NCI-H2171 (cell line): ENCODE measurements around the gene IFFO2.

Experiments
- DNase-seq: peaks from one replicate; lab custom pipeline; 2025; lab: John Stamatoyannopoulos, UW

The IFFO2 gene

DNA sequence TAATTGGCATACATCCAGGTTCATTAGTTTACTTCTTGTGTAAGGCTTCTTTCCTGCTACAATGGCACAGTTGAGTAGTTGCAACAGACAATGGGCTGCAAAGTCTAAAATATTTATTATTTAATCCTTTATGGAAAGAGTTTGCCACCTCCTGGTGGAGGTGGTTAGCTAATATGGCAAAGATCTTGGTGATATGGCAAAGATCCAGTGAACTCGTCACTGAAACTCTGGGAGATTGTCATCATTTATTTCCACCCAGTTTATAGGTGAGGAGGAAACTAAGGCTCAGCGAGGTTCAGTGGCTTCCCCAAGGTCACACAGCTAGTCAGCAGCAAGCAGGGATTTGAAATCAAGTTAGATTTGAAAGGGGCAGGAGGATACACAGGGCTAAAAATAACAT lies 16.1 kb upstream of the IFFO2 start:
- DNase-seq: peak; percentile 5

DNA sequence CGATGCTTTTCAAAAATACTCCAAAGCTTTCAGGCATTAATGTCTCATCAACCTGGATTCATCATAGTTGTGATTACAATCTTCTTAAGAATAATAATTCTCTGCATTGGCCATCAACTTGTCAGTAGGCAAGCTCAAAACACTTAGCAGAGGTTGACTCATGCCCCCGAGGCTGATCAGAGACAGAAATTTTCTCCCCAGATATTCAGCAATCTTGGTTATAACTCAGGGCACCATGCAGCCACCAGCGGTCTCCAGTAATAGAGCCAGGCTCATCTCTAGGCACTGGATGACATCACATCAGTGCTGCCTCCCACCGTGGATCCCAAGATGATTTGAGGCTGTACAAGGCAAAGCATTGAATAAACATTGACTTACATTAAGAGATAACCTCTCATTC lies 14.3 kb upstream of the IFFO2 start:
- DNase-seq: no peak

DNA sequence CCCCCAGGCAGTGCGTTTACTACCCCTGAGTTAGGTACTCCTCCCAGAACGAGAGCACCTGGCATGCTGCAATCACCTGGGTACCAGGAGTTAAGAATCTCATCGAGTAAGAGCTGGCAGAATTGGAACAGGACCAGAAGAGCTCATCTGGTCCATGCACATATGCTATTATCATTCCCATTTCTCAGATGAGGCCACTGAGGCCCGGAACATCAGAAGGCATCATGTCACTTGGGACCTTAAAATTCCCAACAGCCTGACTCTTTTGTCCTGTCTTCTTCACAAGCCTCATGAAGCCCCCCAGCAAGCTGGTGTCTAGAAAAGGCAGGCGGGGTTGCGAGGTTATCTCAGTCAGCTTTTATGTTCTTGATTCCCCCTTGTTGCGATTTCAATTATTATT lies 13.9 kb upstream of the IFFO2 start:
- DNase-seq: no peak

DNA sequence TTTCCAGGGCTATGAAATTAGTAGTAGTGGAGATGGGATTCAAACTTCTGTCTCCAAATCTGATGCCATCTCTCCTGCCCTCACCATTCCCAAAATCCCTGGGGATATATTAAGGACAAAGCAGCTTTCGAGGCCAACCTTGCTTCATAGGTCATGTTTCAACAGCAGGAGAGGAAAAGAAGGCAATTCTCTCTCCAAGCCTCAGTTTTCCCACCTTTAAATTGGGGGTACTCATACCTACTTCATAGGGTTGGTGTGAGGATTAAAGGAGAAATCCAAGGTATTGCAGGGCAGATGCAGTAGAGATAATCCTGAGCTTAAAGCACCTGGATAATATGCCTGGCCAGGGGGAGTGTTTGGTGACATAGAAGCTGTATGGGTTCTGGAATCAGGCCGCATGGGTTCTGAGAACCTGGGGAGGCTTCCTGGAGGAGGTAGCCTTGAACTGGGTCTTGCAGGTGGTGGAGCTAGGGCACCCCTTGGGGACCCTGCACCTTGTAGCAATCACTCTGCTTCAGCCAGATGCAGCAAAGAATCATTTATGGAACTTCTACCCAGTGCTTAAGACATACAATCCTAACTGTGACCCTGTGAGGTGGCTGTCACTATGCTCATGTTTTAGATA lies 10.7 kb upstream of the IFFO2 start:
- DNase-seq: no peak

DNA sequence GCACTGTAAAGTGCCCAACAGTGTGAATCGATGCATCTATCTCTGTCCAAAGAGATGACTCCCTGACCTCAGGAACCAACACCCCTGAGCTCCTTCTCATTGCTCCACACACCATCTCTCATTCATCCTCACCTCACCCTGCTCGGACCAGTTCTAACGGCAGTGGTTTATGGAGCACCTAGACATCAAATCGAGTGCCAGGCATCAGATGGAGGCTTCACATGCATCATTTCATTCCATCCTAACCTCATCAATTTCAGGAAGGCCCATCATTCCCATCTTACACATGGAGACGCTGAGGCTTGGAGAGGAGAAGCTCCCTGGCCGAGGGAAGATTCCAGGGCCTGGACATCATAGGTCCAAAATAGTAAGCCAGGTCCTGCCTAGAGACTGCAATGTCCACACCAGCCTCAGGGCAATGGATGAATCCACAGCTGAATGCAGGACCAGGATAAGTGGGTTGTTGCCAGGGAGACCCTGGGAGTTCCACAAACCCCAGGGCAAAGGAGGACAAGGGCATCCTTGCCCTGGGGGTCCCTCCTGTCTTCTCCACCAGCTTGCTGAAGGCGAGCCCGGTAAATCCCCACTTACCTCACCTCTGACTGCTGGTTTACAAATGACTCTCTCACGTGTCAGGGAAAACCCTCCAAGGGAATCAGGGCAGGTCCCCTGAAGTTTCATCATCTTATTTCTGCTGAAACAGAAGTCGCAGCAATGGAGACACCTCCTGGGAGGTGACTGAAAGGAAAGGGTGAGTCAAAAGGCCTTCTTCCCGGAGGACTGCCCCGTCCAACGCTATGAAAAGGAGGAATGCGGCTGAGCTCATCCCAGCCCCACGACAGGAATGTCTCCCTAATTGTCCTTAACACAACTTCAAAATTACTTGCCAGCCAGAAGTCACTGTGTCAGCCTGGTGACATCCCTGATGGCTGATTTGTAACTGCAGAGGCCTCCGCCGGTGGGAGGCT lies 9.0 kb upstream of the IFFO2 start:
- DNase-seq: no peak

DNA sequence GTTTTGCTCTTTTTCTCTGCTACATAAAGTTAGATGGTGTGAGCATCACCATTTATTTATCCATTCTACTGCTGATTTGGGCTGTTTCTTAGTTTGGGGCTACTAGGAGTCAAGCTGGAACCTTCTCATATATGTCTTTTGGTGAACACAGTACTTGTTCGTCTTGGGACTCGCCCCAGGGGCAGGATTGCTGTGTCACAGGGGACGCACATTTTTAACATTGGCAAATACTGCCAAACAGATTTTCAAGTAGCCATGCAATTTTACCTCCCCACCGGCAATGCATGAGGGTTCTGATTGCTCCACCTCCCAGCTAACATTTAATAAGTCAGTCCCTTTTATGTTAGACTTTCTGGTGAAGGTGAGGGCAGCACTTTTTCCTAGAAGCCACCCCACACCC lies 7.5 kb upstream of the IFFO2 start:
- no peak for DNase-seq

DNA sequence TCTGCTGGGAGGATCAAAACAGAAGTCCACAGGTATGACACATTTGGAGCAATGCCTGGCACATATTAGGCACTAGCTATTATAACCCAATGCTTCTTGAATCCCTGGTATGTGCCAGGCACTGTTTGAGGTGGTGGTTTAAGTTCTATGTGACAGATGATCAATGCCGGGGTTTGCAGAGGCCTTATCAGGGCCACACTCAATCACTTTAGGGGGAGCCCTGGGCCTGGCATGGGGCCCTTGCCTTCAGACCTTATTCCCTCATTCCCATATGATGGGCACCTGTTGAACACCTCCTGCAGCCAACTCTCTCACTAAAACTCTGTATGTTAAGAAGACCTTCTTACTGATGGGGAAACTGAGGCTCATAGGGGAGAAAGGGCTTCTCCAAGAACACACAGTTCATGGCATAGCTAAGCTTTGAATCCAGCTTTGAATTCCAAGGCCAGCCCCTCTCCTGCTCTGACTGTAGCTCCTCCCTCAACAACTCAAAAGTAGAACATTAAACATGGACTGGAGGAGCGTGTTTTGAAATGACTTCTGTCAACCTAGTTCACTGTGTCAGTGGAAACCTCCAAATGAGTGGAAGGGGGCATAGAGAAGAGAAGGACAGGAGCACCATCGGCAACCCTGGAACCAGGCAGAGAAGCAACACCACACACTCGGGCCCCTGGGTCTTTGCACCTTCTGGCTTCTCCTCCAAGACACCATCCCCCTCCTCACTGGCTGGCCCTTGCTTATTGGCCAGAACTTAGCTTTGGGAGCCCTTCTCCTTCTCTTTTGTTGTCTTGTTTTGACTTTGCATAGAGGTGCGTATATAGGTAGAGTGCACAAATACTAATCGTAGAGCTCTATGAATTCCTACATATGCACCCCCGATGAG lies 6.6 kb upstream of the IFFO2 start:
- DNase-seq: no peak

DNA sequence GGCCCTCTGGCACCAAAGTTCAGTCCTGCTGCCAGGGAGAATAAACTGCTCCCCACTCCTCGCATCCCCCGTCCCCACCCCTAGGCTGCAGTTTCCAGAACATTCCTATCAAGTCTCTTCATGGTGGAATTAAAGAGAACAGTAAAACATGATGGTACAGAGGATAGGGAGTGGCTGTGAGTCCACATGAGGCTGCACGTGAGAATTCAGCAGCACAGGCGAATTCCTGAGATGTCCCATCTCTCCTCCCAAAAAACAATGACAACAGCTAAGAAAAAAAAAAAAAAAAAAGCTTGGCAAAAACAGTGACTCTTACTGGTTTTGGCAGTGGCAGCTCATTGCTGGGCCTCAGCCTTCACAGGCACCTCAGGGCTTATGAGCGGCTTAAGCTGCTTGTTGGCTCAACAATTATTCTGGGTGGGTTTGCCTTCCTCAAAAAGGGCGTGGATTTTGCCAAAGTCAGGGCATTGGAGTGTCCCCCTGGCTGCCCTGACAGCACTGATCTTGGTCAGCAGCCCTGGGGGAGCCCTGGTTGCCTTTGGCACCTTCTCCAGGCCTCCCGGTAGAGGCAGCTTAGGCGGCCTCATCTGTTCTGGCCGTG lies 5.7 kb upstream of the IFFO2 start:
- DNase-seq: no peak

DNA sequence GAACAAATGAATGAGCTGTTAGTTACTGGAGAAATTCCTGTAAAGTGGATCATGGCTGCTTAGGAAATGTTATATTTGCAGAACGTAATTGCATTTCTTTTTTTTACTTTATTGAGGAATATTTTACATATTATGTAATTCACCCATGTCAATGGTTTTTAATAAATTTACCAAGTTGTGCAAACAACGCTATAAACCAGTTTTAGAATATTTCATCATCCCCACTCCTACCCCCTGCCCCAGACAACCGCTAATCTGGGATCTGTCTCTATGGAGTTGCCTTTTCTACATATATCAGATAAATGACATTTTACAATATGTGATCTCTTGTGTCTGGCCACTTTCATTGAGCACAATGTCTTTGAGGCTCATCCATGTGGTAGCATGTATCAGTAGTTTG lies 4.3 kb upstream of the IFFO2 start:
- no peak for DNase-seq

DNA sequence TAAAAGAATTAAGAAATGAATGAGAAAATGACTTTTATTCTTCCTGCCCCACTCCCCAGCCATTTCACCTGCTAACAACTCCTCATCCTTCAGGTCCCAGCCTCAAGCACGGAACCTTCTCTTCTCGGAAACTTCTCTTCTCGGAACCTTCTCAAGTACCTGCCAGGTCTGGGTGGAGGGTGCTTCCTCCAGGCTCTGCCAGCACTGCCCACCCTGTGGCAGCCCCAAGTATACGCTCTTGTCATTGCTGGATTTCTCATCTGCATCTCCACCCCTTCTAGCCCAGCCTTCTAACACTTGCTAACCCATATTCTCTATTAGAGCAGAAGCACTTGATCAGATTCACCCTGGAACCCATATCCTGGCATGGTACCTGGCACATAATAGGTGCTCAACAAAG lies 3.9 kb upstream of the IFFO2 start:
- no peak for DNase-seq

DNA sequence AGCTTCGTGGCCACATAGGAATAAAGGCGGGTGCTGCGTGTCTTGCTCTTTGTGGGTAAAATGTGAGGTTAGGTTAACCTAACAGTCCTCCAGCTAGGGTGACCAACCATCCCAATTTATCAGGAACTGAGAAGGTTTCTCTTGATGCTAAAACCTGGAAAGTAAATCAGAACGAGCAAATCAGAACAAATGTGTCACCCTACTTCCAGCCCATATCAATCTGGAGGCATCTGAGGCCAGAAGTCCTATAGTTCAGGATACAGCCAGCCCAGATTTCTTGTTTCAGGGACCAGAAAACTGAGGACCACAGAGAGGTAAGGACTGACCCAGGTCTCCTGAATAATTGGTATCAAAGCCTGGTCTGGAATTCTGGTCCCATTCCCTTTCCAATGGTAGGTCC lies 3.1 kb upstream of the IFFO2 start:
- no peak for DNase-seq

DNA sequence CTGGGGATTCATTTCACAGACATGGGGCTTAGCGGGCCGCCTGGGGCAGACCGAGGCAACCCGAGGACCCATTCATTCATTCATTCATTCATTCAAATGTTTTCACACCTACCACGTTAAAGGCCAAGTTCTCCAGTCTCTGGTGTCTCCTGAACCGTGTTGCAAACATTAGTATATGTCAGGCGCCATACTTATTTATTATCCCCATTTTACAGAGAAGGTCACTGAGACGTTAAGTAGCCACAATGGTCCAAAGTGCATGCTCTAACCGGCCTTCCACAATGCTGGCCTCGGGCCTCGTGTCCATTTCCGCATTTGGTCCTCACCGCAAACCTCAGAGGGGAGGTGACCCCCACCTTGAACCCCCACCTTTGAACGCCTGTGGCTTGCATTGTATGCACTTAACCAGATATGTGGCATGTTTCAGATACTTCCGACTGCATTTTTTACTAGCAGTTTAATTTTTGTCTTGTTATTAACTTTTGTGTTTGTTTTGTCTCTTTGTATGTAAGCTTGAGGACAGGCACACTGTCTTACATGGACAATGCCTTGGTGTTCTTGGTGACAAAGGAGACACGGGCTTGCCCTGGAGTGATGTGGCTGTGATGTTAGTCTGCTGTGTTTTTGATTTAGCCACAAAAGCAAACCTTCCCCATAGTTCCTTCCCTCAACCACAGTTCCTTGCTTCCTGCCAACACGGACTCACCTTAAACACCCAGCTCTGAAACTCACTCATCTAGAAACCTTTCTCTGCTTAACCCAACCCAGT lies 1.2 kb upstream of the IFFO2 start:
- DNase-seq: no peak

DNA sequence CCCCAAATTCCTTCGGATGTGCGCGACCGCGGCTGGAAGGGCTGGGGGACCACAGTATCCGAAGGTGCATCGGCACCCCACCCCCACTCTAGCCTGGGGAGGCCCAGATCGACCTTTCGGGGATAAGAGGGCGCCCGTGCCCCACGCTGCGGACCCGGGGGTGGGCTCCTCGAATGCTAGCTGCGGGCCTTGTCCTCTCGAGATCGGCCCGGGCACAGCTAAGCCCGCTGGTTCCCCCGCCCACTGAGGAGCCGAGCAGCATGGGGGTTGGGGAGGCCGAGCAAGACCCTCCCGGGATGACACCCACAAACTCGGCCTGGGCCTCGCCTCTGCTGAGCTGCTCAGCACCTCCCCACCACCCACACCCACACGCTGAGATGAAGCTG lies 653 bp upstream of the IFFO2 start:
- no peak for DNase-seq

DNA sequence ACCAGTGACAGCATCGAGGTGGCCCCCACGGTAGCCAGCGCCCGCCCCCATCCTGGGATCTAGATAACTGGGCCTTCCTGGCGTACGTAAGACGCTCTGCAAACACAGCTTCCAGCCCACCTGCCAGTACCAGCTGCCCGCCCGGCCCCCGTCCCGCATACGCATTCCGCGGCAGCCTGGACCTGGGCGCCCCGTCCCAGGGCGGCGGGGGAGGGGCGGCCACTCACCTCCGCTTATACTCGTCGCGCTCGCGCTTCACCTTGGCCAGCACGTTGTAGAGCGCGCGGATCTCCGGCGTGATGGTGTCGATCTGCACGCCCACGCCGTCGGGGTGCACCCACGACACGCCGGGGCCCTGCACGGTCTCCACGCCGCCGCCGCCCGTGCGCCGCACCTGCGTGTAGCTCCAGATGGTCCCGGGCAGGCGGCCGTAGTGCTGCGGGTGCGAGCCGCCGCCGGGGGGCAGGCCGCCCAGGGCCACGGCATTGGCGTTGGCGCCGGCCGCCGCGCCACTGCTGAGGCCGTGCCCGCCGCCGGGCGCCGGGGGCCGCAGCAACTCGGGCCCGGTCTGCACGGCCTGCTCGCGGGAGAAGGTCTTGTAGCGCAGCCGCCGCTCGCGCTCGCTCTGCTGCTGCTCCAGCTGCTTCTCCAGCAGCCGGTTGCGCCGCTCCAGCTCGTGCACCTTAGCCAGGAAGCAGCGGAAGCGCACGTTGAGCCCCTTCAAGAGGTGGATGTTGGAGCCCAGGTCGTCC lies 859 bp downstream of the IFFO2 start:
- peak; percentile 35 for DNase-seq

DNA sequence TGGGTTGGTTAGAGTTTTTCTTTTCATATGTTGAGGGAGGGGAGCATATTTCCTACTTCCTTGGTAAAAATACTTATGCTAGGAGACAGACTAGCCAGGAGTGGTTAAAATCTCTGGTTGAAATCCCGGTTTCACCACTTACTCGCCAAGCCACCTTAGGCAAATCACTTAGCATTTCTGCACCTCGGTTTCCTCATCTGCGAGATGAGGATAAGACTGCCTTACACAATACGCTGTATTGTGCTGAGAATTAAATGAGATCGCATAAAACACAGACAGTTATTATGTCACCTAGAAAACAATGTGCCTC lies 1.4 kb downstream of the IFFO2 start:
- DNase-seq: no peak

DNA sequence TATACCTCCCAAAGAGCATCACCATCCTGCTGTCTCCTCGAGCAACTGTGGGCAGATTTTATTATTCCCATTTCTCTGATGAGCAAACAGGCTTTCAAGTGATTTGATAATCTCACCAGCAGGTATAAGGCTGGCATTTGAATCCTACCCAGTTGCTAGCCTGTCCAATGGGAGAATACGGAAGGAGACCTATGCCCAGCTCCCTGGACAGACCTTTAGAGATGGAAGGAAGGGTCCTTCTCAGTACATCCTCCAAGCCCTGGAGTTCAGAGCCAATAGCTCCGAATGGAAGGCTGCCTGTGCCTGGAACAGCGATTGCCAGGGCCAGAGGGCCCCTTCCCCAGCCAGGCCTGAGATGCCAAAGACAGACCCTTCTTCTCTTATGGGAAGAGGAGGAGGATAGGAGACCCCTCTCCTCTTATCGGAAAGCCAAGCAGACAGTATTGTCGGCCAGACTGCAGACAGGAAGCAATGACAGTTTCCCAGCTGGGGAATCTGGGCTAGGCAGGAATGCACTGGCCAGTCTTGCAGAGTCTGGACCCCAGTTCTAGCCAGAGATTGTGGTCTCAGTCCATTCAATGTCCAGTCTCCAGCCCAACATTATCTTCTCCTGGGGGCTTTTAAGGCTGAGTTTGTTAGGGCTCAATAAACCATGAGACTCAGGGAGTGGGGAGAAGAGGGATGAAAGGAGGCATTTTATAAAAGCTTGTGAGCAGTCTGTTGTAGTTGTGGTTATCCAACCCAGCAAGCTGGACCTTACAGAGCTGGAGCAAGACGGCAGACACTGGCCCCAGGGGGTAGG lies 2.0 kb downstream of the IFFO2 start:
- no peak for DNase-seq

DNA sequence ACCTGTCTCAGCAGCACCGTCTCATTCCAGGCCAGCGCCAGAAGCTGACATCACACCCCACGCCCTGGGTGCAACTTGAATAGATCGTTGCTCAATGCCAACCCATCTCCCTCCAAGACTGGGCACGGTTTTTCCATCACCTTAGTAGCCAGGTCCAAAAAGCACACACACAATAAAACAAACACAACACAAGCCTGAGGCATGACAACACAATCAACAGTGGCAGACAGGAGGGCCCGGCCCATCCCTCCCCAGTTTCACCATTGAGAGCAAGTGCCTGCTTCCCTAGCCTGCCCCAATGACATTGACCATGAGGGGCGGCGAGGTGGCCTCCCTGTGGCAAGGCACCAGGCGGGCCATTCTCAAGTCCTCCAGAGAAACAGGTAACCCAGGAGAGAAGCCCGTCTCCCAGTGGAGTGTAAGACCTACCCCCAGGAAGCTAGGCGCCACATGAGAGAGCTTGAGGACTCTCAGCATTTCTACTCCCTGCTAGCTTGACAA lies 2.7 kb downstream of the IFFO2 start:
- DNase-seq: no peak

DNA sequence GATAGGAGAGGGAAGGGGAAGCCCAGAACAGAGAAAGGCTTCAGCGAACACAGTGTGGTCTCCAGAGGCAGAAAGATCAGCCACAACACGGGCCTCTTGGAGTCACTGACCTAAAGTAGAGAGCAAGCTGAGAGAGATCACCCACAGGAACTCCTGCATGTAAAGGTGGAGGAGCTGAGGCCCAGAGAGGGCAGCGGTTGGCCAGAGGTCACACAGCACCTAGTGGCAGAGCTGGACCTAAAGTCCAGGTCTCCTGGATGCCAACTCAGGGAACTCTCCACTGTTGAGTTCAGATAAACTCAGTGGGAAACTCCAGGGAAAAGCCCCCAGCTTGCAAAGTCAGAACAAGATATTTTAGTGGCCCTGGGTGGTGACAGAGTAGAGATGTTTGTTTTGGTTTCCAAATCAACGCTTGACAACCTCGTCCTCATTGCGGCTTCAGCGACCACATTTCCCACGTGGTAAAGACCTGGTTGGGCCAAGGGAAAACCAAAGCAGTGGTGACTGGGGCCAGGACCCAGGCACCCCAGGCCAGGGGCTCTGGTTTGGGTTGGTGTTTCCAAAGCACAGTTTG lies 4.6 kb downstream of the IFFO2 start:
- DNase-seq: no peak

DNA sequence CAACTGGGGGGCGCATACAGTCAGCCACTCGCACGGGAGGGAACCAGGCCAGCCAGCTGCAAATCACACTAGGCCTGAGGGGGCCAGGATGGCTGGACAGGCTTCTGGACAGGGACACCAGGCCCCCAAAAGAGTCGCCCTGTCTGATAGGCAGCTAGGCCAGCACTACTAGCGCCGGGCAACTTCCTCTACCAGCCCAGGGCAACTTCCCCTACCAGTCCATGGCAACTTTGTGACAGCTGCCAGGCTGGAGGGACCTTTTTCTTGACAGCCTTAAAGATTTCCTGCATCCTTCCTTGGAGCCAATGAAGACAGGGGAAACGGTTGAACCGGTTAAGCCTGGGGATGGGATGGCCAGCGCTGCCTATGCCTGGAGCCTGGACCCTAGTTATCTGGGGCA lies 5.1 kb downstream of the IFFO2 start:
- no peak for DNase-seq
